ENCODE results near the gene POLE2.
"Not testable (repeated sequence)": the region's sequence is repeated elsewhere in the genome, so short reads cannot be mapped to it uniquely, and the experiment has no call there.

The POLE2 gene

DNA sequence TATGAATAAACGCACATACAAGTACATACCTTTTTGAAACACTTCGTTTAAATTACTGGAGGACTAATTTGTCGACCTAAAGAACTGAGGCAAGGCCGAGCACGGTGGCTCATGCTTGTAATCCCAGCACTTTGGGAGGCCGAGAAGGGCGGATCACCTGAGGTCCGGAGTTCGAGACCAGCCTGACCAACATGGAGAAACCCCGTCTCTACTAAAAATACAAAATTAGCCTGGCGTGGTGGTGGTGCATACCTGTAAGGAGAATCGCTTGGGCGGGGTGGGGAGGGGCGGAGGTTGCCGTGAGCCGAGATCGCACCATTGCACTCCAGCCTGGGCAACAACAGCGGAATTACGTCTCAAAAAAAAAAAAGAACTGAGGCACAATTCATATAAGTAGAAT is 68.7 kb downstream of the POLE2 start:
- not testable (repeated sequence) for DNase-seq

DNA sequence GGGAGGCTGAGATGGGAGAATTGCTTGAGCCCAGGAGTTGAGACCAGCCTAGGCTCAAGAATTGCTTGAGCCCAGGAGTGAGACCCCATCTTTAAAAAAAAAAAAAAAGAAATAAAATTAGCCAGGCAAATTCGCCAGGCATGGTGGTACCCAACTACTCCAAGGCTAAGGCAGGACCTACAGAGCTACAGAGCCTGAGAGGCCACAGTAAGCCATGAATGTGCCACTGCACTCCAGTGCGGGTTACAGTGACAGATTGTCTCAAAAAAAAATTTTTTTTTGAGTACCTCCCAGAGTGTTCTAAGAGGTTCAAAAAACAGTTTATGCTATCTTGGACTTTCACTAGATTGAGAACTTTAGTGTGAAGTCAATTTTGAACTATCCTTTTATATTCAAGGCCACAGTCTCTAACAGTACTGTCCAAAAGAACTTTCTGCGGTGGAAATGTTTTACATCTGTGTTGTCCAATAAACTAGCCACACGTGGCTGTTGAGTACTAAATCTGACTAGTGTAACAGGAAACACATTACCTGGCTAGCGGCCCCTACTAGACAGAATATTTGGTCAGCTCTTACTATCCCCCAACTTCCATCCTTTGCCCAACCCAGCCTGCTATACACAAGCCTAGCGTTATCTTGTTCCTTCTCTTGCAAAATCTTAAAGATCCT is 70.0 kb downstream of the POLE2 start:
- DNase-seq = no peak

DNA sequence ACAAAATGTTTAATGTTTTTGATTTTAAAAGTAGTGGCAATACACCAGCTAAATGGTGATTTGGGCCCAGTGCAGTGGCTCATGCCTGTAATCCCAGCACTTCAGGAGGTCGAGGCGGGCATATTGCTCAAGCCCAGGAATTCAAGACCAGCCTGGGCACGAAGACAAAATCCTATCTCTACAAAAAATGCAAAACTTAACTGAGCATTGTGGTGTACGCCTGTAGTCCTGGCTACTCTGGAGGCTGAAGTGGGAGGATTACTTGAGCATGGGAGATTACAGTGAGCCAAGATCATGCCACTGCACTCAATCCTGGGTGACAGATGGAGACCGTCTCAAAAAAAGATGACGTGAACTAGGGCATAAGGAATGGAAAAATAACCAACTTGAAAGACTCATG is 72.2 kb downstream of the POLE2 start:
- no peak for DNase-seq

DNA sequence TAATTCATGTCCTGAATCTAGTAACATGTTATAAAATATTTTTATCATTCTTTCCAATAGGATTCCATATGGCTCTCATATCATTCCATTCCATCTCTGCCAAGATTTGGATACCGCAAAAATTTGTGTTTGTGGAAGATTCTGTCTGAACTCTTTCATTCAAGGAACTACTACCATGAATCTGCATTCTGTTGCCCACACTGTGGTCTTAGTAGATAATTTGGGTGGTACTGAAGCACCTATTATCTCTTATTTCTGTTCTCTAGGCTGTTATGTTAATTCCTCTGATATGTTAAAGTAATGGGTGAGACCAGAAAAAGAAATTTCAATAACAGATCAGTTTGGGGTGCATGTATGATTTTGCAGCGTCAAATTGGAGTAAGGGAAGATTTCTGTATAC is 73.8 kb downstream of the POLE2 start:
- no peak for DNase-seq

DNA sequence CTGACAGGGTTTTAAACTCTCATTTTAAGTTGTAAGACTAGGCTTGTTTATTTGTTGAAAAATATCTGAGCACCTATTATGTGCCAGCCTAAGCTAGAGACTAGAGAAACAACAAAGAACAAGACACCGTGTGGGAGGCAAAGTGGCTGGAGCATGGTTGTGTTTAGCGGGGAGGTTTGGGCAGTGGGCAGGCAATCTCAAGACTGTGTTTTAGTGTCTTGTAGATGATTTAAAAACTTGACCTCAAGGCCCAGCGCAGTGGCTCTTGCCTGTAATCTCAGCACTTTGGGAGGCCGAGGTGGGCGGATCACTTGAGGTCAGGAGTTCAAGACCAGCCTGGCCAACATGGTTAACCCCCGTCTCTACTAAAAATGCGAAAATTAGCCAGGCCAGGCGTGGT is 75.3 kb downstream of the POLE2 start:
- no peak for DNase-seq

DNA sequence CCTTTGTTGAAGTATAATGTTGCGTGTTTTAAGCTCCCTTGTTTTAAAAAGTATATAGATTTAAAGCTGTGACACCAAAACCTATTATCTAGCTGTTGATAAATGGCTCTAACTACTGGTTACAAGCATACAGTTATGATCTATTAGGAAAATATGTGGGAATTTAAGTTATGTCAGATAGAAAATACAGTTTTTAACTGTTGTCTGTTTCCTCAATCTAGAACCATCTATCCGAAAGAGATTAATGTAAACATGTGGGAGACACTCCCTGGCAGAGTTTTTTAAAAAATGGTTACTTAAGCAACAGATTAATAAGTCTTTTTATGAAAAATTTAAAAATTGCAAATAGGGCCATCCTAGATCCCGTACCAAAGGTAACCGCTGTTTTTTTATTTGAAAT is 75.8 kb downstream of the POLE2 start:
- DNase-seq = no peak

DNA sequence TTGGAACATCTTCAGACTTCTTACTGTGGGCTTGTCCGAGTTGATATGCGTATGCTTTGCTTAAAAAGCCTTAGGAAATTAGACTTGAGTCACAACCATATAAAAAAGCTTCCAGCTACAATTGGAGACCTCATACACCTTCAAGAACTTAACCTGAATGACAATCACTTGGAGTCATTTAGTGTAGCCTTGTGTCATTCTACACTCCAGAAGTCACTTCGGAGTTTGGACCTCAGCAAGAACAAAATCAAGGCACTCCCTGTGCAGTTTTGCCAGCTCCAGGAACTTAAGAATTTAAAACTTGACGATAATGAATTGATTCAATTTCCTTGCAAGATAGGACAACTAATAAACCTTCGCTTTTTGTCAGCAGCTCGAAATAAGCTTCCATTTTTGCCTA is 80.4 kb downstream of the POLE2 start:
- DNase-seq = no peak

DNA sequence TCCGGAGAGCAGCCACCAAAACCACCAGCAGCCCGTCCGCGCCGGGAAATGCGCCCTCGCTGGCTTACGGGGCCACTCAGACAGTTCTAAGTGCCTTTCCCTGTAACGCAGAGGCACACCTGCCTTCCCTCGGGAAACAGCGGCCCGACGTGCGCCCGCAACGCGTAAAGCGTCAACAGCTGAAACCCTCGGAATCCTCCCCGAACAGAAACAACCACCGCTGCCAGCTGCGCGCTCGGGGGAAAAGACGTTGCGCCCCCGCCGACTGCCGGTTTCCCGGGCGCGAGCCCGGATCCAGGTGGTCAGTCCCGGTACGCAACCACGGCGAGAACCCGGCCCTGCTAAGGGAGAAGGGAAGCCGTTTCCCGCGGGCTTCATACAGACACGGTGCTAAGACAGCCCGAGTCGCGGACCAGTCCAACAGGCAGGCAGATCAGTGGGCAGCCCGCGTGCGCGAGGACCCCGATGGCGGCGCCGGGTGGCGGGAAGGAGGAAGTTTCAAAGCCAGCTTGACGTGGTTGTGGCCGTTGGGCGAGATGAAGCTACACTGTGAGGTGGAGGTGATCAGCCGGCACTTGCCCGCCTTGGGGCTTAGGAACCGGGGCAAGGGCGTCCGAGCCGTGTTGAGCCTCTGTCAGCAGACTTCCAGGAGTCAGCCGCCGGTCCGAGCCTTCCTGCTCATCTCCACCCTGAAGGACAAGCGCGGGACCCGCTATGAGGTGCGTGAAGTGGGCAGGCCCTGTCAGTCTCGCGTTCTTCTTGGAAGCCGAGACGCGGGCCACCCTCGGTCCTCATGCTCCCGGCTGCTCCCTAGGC is 89.3 kb downstream of the POLE2 start, which contains the start of gene LRR1:
Gene LRR1 (plus strand): TSS at position 456 of the 816 bp plus-strand sequence. CDS start 81 bp downstream, at position 537.
- peak; percentile 84 to 87 for DNase-seq

DNA sequence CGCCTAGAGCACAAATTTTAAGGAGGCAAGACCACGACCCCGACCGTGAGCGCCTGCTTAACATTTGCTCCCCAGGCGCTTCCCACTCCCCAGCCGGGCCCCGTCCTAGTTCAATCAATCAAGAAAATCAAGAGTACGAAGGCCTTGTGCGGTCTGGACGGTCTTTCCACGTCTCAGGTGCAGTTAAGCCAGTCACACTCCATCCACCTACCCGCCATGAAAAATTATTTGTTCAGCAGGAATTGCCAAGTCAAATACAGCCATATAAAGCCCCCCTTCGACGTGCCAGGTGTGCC is 89.9 kb downstream of the POLE2 start:
- peak in 1 of 2 donors; percentile 9 for DNase-seq

DNA sequence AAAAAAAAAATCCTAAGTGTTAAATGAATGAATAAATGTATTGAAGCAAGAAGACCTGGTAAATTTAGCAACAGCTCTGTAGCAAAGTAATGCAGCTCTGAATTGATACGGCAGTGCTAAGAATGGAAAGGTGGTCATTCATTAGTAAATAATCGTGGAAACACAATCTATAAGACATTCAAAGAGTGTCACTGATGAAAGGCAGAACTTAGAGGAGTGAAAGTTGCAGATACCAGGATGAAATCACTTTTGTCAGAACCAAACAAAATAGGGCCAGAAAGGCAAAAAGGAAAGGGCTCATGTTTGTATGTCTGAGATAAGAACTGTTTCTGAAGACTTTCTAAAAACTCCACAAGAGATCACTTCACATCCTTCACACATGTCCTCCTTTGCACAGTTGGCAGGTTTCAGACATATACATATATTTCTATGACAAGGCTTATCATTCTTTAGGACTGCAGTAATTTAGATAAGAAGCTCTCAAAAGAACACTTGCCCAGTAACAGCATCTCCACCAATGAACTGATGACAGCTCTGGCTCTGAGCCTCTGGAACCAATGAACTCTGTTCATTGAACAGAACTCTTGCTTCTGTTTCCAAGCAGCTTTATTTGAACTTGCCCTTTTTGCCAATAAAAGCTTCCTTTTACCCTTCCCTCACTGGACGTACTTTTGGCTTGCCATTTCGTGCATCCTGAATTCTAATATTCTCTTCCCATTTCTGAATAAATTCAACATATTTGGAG is 93.5 kb downstream of the POLE2 start:
- no peak for DNase-seq
